AG09309 (cell line): ENCODE measurements around the gene ARHGAP1.

Experiments
- DNase-seq: peaks from one replicate; pipeline ENCODE4 v3.0.0-alpha.2; 2010; ENCODE audit warnings: low read depth
- H3K4me3 ChIP-seq: 2 replicates; pipeline ENCODE4 v1.5.1; 2011; ENCODE audit warnings: mild to moderate bottlenecking, low read depth, low read length, moderate library complexity; ENCODE audit not compliant: control insufficient read depth
- CTCF ChIP-seq: IDR thresholded peaks from 2 replicates; pipeline ENCODE4 v1.5.1; 2011; ENCODE audit warnings: mild to moderate bottlenecking, low read depth, low read length, inconsistent platforms; ENCODE audit not compliant: insufficient read depth, control insufficient read depth; ENCODE audit errors: missing control alignments

The ARHGAP1 gene

GRCh38 chr11:46705070-46705688 lies 4.8 kb upstream of the ARHGAP1 start:
- DNase-seq = no peak
- no peak overlapping the region for H3K4me3 ChIP-seq
- TF ChIP-seq CTCF = no peak

GRCh38 chr11:46701078-46701654 lies 747 bp upstream of the ARHGAP1 start:
- DNase-seq = no peak
- H3K4me3 ChIP-seq = peak overlapping the region; percentile 71
- no peak for TF ChIP-seq CTCF

GRCh38 chr11:46698597-46698996 lies 1.8 kb downstream of the ARHGAP1 start:
- H3K4me3 ChIP-seq = no peak overlapping the region
- no peak for DNase-seq
- TF ChIP-seq CTCF = no peak

- no peak overlapping the region for H3K4me3 ChIP-seq
- DNase-seq = no peak
- no peak for TF ChIP-seq CTCF
These were observed 2.7 kb downstream of the ARHGAP1 start for GRCh38 chr11:46697723-46698122.

- no peak for DNase-seq
- no peak overlapping the region for H3K4me3 ChIP-seq
- TF ChIP-seq CTCF = no peak
These were observed 3.1 kb downstream of the ARHGAP1 start for GRCh38 chr11:46697303-46697702.

GRCh38 chr11:46696212-46696558 lies 4.2 kb downstream of the ARHGAP1 start:
- no peak overlapping the region; the same call in 1 of the 2 replicates for H3K4me3 ChIP-seq
- DNase-seq = no peak
- TF ChIP-seq CTCF = no peak
